Stimulated activated CD8-positive, alpha-beta memory T cell treated with anti-CD3 and anti-CD28 coated beads, Interleukin-2, amount 100 ng/mL, for 48 hours (primary cell): Measurements from ENCODE around the gene HIC1.

Experiments used
- DNase-seq, 2 donors: peaks; one replicate each; pipeline ENCODE4 v3.0.0-alpha.2; 2020; ENCODE audit warnings: low read depth in 2 of 2

Gene HIC1

GRCh38 chr17:2075336-2076086, 20.6 kb downstream of the HIC1 start:
- no peak for DNase-seq

GRCh38 chr17:2076087-2076984, 21.4 kb downstream of the HIC1 start:
- DNase-seq, result no peak

GRCh38 chr17:2077040-2077439, 22.1 kb downstream of the HIC1 start:
- DNase-seq, result no peak

GRCh38 chr17:2081564-2081963, 26.7 kb downstream of the HIC1 start:
- no peak for DNase-seq

GRCh38 chr17:2082003-2082781, 27.3 kb downstream of the HIC1 start:
- DNase-seq, result no peak

- DNase-seq, result no peak
These were observed 28.7 kb downstream of the HIC1 start for GRCh38 chr17:2083613-2084035.

GRCh38 chr17:2084036-2084765, 29.3 kb downstream of the HIC1 start:
- no peak for DNase-seq

GRCh38 chr17:2084766-2085647, 30.1 kb downstream of the HIC1 start:
- no peak for DNase-seq

GRCh38 chr17:2085648-2085949, 30.7 kb downstream of the HIC1 start:
- DNase-seq, result no peak

GRCh38 chr17:2086306-2086705, 31.4 kb downstream of the HIC1 start:
- DNase-seq, result no peak

- peak in 1 of 2 donors; percentile 38 for DNase-seq
These were observed 32.8 kb downstream of the HIC1 start for GRCh38 chr17:2087597-2088211.

- DNase-seq, result no peak
These were observed 34.1 kb downstream of the HIC1 start for GRCh38 chr17:2089021-2089422.

GRCh38 chr17:2090210-2090641, 35.3 kb downstream of the HIC1 start:
- no peak for DNase-seq

GRCh38 chr17:2090804-2091534, 36.1 kb downstream of the HIC1 start:
- DNase-seq, result no peak

GRCh38 chr17:2092253-2092652, 37.4 kb downstream of the HIC1 start:
- no peak for DNase-seq

- DNase-seq, result no peak
These were observed 38.4 kb downstream of the HIC1 start for GRCh38 chr17:2093349-2093748.

GRCh38 chr17:2094891-2095535, 40.1 kb downstream of the HIC1 start:
- no peak for DNase-seq

GRCh38 chr17:2095536-2095910, 40.6 kb downstream of the HIC1 start:
- DNase-seq, result no peak
